Sigmoid colon (tissue), 4 donors: Measurements from ENCODE around the gene TKFC.

Experiments
- EP300 ChIP-seq, 4 donors: sonication (generic); formaldehyde crosslinking; IDR thresholded peaks; one replicate each; pipeline ENCODE4 v1.6.1; 2017; ENCODE audit warnings: antibody characterized with exemption in 4 of 4
- POLR2A ChIP-seq, 2 donors: fragments of 450-650 bp; IDR thresholded peaks; one replicate each; pipeline ENCODE4 v1.6.1; 2016; ENCODE audit warnings: antibody characterized with exemption in 2 of 2, mild to moderate bottlenecking in 2 of 2, moderate library complexity in 2 of 2
- POLR2AphosphoS5 ChIP-seq, 4 donors: sonication (generic); formaldehyde crosslinking; IDR thresholded peaks; one replicate each; pipeline ENCODE4 v1.6.1; 2017; ENCODE audit warnings: antibody characterized with exemption in 4 of 4
- TF ChIP-seq, protein P1 (sequence below), 4 experiments: fragments of 450-650 bp in 3 of 4; fragments of 200-600 bp in 1 of 4; IDR thresholded peaks; one replicate each; pipeline ENCODE4 v1.5.1; 2016 to 2019; ENCODE audit warnings: antibody characterized with exemption in 4 of 4, mild to moderate bottlenecking in 3 of 4, moderate library complexity in 2 of 4

DNA sequence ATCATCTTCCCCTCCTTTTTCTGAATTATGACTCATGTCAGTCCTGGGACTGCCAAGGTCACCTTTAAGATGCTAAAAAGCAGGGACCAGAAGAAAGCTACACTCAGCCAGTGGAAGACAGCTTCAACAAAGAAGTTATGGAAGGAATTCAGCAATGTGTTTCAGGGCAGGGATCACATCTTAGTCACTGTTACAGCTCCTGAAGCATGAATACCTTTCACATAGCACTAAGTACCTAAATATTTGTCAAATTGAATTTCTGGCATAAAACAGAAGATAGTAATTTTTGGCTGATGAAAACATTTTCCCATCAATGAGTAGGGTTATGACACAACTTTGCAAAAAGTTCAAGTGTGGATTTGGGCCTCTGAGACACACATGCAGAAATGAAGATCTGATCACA, 5.4 kb upstream of the TKFC start:
- TF ChIP-seq, protein P1, sequence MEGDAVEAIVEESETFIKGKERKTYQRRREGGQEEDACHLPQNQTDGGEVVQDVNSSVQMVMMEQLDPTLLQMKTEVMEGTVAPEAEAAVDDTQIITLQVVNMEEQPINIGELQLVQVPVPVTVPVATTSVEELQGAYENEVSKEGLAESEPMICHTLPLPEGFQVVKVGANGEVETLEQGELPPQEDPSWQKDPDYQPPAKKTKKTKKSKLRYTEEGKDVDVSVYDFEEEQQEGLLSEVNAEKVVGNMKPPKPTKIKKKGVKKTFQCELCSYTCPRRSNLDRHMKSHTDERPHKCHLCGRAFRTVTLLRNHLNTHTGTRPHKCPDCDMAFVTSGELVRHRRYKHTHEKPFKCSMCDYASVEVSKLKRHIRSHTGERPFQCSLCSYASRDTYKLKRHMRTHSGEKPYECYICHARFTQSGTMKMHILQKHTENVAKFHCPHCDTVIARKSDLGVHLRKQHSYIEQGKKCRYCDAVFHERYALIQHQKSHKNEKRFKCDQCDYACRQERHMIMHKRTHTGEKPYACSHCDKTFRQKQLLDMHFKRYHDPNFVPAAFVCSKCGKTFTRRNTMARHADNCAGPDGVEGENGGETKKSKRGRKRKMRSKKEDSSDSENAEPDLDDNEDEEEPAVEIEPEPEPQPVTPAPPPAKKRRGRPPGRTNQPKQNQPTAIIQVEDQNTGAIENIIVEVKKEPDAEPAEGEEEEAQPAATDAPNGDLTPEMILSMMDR (IDR thresholded peaks at IDR 0.05): no peak
- TF ChIP-seq POLR2AphosphoS5 (IDR thresholded peaks at IDR 0.05) (no peak), POLR2A (IDR thresholded peaks at IDR 0.05) (no peak), EP300 (IDR thresholded peaks at IDR 0.05) (no peak)
